Osteocyte (in vitro differentiated cells): ENCODE measurements around the gene NLRC5. TPM values are rescaled to one million over a fixed set of nuclear protein-coding genes. Genes with fewer than 3 reads are reported as not detected.

Experiments used
- DNase-seq: peaks from one replicate; pipeline ENCODE4 v3.0.0; 2021; ENCODE audit warnings: mixed read lengths; ENCODE audit not compliant: unreplicated experiment; ENCODE audit errors: extremely low spot score
- H3K27ac Mint-ChIP-seq: one replicate; pipeline ENCODE4 v1.8.0; 2021; ENCODE audit warnings: mild to moderate bottlenecking, mixed read lengths; ENCODE audit not compliant: unreplicated experiment
- H3K27me3 Mint-ChIP-seq: one replicate; pipeline ENCODE4 v1.8.0; 2021; ENCODE audit warnings: mixed read lengths; ENCODE audit not compliant: unreplicated experiment
- H3K36me3 Mint-ChIP-seq: one replicate; pipeline ENCODE4 v1.8.0; 2021; ENCODE audit warnings: mixed read lengths; ENCODE audit not compliant: unreplicated experiment
- H3K4me1 Mint-ChIP-seq: one replicate; pipeline ENCODE4 v1.8.0; 2021; ENCODE audit warnings: mixed read lengths; ENCODE audit not compliant: unreplicated experiment
- H3K4me3 Mint-ChIP-seq: one replicate; pipeline ENCODE4 v1.8.0; 2021; ENCODE audit warnings: mild to moderate bottlenecking, moderate library complexity, mixed read lengths; ENCODE audit not compliant: unreplicated experiment
- H3K9me3 Mint-ChIP-seq: one replicate; pipeline ENCODE4 v1.8.0; 2021; ENCODE audit warnings: mixed read lengths; ENCODE audit not compliant: unreplicated experiment
- total RNA-seq: library from RNA; stranded (reverse); gene quantifications from 2 replicates; pipeline ENCODE4 v1.2.1, GENCODE V29; 2021
- TF ChIP-seq, protein P1 (sequence below): fragments of 200-600 bp; sonication (generic); IDR thresholded peaks from 2 replicates; pipeline ENCODE4 v1.5.0; 2021; ENCODE audit warnings: antibody characterized with exemption, mild to moderate bottlenecking, moderate library complexity

NLRC5 gene
- total RNA-seq, 1 donor from 2014 or later, result 24.7 TPM

DNA sequence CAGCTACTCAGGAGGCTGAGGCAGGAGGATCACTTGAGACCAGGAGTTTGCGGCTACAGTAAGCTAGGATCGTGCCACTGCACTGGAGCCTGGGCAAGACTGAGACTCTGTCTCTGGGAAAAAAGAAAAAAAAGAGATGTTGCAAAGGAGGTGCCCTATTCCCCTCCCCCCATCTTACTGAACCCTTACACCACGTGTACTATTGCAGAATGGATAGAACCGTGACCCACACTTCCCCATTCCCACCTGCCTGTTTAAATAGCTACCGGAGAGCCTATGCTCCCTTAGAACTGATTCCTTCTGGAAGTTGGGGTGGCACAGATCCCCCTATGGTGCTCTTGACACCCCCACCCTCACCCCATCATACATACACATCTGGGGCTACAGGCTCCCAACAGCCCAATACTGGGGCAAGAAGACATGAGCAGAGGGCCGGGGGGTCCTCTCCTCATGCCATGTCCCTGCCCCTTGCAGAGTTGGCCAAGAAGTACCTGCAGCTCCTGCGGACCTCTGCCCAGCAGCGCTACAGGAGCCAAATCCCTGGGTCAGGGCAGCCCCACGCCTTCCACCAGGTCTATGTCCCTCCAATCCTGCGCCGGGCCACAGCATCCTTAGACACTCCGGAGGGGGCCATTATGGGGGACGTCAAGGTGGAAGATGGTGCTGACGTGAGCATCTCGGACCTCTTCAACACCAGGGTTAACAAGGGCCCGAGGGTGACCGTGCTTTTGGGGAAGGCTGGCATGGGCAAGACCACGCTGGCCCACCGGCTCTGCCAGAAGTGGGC lies 35.7 kb downstream of the NLRC5 start:
- no peak overlapping the region for H3K4me3 Mint-ChIP-seq
- H3K27me3 Mint-ChIP-seq, result no peaks in the 10 kb centered on the region
- H3K9me3 Mint-ChIP-seq, result no peaks in the 10 kb centered on the region
- no peaks in the 10 kb centered on the region for H3K4me1 Mint-ChIP-seq
- no peak for DNase-seq
- no peak overlapping the region for H3K27ac Mint-ChIP-seq
- H3K36me3 Mint-ChIP-seq, result peaks cover 17% of the 10 kb centered on the region
- TF ChIP-seq, protein P1, sequence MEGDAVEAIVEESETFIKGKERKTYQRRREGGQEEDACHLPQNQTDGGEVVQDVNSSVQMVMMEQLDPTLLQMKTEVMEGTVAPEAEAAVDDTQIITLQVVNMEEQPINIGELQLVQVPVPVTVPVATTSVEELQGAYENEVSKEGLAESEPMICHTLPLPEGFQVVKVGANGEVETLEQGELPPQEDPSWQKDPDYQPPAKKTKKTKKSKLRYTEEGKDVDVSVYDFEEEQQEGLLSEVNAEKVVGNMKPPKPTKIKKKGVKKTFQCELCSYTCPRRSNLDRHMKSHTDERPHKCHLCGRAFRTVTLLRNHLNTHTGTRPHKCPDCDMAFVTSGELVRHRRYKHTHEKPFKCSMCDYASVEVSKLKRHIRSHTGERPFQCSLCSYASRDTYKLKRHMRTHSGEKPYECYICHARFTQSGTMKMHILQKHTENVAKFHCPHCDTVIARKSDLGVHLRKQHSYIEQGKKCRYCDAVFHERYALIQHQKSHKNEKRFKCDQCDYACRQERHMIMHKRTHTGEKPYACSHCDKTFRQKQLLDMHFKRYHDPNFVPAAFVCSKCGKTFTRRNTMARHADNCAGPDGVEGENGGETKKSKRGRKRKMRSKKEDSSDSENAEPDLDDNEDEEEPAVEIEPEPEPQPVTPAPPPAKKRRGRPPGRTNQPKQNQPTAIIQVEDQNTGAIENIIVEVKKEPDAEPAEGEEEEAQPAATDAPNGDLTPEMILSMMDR, result no peak

DNA sequence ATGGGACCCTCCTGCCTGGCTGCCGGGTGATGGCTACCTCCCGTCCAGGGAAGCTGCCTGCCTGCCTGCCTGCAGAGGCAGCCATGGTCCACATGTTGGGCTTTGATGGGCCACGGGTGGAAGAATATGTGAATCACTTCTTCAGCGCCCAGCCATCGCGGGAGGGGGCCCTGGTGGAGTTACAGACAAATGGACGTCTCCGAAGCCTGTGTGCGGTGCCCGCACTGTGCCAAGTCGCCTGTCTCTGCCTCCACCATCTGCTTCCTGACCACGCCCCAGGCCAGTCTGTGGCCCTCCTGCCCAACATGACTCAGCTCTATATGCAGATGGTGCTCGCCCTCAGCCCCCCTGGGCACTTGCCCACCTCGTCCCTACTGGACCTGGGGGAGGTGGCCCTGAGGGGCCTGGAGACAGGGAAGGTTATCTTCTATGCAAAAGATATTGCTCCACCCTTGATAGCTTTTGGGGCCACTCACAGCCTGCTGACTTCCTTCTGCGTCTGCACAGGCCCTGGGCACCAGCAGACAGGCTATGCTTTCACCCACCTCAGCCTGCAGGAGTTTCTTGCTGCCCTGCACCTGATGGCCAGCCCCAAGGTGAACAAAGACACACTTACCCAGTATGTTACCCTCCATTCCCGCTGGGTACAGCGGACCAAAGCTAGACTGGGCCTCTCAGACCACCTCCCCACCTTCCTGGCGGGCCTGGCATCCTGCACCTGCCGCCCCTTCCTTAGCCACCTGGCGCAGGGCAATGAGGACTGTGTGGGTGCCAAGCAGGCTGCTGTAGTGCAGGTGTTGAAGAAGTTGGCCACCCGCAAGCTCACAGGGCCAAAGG lies 36.8 kb downstream of the NLRC5 start:
- Mint-ChIP-seq H3K27me3 (no peaks in the 10 kb centered on the region), H3K27ac (no peak overlapping the region), H3K4me3 (no peak overlapping the region), H3K36me3 (peaks cover 10% of the 10 kb centered on the region), H3K4me1 (no peaks in the 10 kb centered on the region), H3K9me3 (no peaks in the 10 kb centered on the region)
- TF ChIP-seq, protein P1, result no peak
- no peak for DNase-seq

DNA sequence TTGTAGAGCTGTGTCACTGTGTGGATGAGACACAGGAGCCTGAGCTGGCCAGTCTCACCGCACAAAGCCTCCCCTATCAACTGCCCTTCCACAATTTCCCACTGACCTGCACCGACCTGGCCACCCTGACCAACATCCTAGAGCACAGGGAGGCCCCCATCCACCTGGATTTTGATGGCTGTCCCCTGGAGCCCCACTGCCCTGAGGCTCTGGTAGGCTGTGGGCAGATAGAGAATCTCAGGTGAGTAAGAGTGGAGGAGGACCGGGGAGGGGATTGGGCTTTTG lies 37.4 kb downstream of the NLRC5 start:
- peaks cover 6% of the 10 kb centered on the region for H3K36me3 Mint-ChIP-seq
- no peaks in the 10 kb centered on the region for H3K9me3 Mint-ChIP-seq
- no peaks in the 10 kb centered on the region for H3K4me1 Mint-ChIP-seq
- DNase-seq, result no peak
- H3K27me3 Mint-ChIP-seq, result no peaks in the 10 kb centered on the region
- no peak overlapping the region for H3K27ac Mint-ChIP-seq
- no peak overlapping the region for H3K4me3 Mint-ChIP-seq
- TF ChIP-seq, protein P1, result no peak

DNA sequence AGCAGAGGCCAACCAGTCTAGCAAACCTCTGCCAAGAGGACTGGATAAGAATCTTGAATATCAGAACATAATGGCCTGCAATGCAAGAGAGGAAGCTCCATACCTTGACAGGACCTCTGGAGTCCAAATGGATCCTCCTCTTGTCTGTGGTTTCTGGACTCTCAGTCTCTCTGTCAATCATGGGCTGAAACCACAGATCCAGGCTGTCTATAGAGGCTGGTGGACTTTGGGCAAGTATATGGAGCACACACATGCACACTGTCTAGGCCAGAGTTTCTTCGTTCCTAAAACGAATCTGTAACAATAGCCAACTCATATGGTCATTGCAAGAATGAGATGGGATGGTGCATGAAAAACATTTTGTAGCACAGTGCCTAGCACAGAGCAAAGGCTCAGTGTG lies 37.7 kb downstream of the NLRC5 start:
- Mint-ChIP-seq H3K36me3 (peaks cover 6% of the 10 kb centered on the region), H3K4me3 (no peak overlapping the region)
- no peak for DNase-seq

DNA sequence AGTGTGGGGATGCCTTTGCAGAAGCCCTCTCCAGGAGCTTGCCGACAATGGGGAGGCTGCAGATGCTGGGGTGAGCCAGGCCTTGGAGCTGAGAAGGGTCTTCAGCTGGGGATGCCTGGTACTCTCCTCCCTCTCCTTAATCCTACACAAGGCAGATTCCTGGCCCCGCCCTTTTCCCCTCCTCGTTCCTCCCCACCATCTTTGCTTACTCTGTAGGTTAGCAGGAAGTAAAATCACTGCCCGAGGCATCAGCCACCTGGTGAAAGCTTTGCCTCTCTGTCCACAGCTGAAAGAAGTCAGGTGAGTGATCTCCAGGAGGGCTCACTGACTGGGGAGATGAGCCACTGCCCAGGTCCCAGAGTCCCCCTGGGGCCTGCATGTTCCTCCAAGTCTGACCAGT lies 38.7 kb downstream of the NLRC5 start:
- no peaks in the 10 kb centered on the region for H3K36me3 Mint-ChIP-seq
- no peaks in the 10 kb centered on the region for H3K4me1 Mint-ChIP-seq
- H3K27me3 Mint-ChIP-seq, result no peaks in the 10 kb centered on the region
- H3K9me3 Mint-ChIP-seq, result no peaks in the 10 kb centered on the region
- no peak overlapping the region for H3K4me3 Mint-ChIP-seq
- TF ChIP-seq, protein P1, result no peak
- no peak overlapping the region for H3K27ac Mint-ChIP-seq
- no peak for DNase-seq

More for the DNA sequence above, 37.7 kb downstream of the NLRC5 start:
- Mint-ChIP-seq H3K27ac (no peak overlapping the region), H3K27me3 (no peaks in the 10 kb centered on the region), H3K9me3 (no peaks in the 10 kb centered on the region), H3K4me1 (no peaks in the 10 kb centered on the region)
- TF ChIP-seq, protein P1, result no peak
